ENCODE results near the gene FGFRL1. TPM values are rescaled to one million over a fixed set of nuclear protein-coding genes. Genes with fewer than 3 reads are reported as not detected.

The FGFRL1 gene
- total and polyA plus RNA-seq, 4 donors = 13.4 to 31.1 (median 15.2) TPM

GRCh38 chr4:1074077-1074476 is 62.7 kb downstream of the FGFRL1 start:
- H3K4me3 ChIP-seq = no peak overlapping the region
- H3K9me3 ChIP-seq (ENCODE audit: control insufficient read depth in 4 of 4, insufficient read depth in 3 of 4, low read length in 3 of 4) = no peaks in the 10 kb centered on the region
- no peaks in the 10 kb centered on the region for H3K36me3 ChIP-seq (ENCODE audit: control insufficient read depth in 4 of 4, insufficient read depth in 4 of 4, low read length in 4 of 4)
- 86 to 90% methylated on average over 9 of the region's 9 CpGs for WGBS, 2 donors
- no peak overlapping the region for H3K9ac ChIP-seq (ENCODE audit: insufficient read depth in 1 of 2, low read length in 2 of 2)
- H3K27ac ChIP-seq (ENCODE audit: low read depth in 1 of 2, low read length in 1 of 2) = no peak overlapping the region
- DNase-seq (no peak), ATAC-seq (ENCODE audit: insufficient read depth, low FRiP score) (no peak)
- H3K4me1 ChIP-seq (ENCODE audit: control insufficient read depth in 5 of 5, insufficient read depth in 5 of 5, low read length in 5 of 5) = peaks cover 0 to 2% (median 0%) of the 10 kb centered on the region in 5 donors
- H3K27me3 ChIP-seq (ENCODE audit: control insufficient read depth in 3 of 3, insufficient read depth in 3 of 3, low read length in 2 of 3) = peaks cover 0 to 3% (median 0%) of the 10 kb centered on the region in 3 donors
- no peak for TF ChIP-seq CTCF (IDR thresholded peaks at IDR 0.05; ENCODE audit: control extremely low read depth, extremely low read depth)

- peak in 1 of 3 donors; percentile 4 for DNase-seq
- H3K4me3 ChIP-seq = no peak overlapping the region
- TF ChIP-seq CTCF (IDR thresholded peaks at IDR 0.05; ENCODE audit: control extremely low read depth, extremely low read depth) = no peak
- H3K36me3 ChIP-seq (ENCODE audit: control insufficient read depth in 4 of 4, insufficient read depth in 4 of 4, low read length in 4 of 4) = no peaks in the 10 kb centered on the region
- H3K4me1 ChIP-seq (ENCODE audit: control insufficient read depth in 5 of 5, insufficient read depth in 5 of 5, low read length in 5 of 5) = peaks cover 0 to 2% (median 0%) of the 10 kb centered on the region in 5 donors
- no peaks in the 10 kb centered on the region for H3K9me3 ChIP-seq (ENCODE audit: control insufficient read depth in 4 of 4, insufficient read depth in 3 of 4, low read length in 3 of 4)
- no peak for ATAC-seq (ENCODE audit: insufficient read depth, low FRiP score)
- WGBS, 2 donors = 77 to 87% methylated on average over 7 of the region's 7 CpGs
- H3K27ac ChIP-seq (ENCODE audit: low read depth in 1 of 2, low read length in 1 of 2) = no peak overlapping the region
- peaks cover 0 to 3% (median 0%) of the 10 kb centered on the region in 3 donors for H3K27me3 ChIP-seq (ENCODE audit: control insufficient read depth in 3 of 3, insufficient read depth in 3 of 3, low read length in 2 of 3)
- no peak overlapping the region for H3K9ac ChIP-seq (ENCODE audit: insufficient read depth in 1 of 2, low read length in 2 of 2)
Measured at GRCh38 chr4:1075225-1075624, 63.8 kb downstream of the FGFRL1 start.

GRCh38 chr4:1075809-1076699 is 64.6 kb downstream of the FGFRL1 start:
- ATAC-seq (ENCODE audit: insufficient read depth, low FRiP score) = no peak
- 75 to 79% methylated on average over 11 of the region's 11 CpGs for WGBS, 2 donors
- H3K9me3 ChIP-seq (ENCODE audit: control insufficient read depth in 4 of 4, insufficient read depth in 3 of 4, low read length in 3 of 4) = no peaks in the 10 kb centered on the region
- DNase-seq = no peak
- H3K4me1 ChIP-seq (ENCODE audit: control insufficient read depth in 5 of 5, insufficient read depth in 5 of 5, low read length in 5 of 5) = peaks cover 0 to 2% (median 0%) of the 10 kb centered on the region in 5 donors
- peaks cover 0 to 3% (median 3%) of the 10 kb centered on the region in 3 donors for H3K27me3 ChIP-seq (ENCODE audit: control insufficient read depth in 3 of 3, insufficient read depth in 3 of 3, low read length in 2 of 3)
- no peak overlapping the region for H3K9ac ChIP-seq (ENCODE audit: insufficient read depth in 1 of 2, low read length in 2 of 2)
- H3K36me3 ChIP-seq (ENCODE audit: control insufficient read depth in 4 of 4, insufficient read depth in 4 of 4, low read length in 4 of 4) = no peaks in the 10 kb centered on the region
- H3K27ac ChIP-seq (ENCODE audit: low read depth in 1 of 2, low read length in 1 of 2) = no peak overlapping the region
- H3K4me3 ChIP-seq = no peak overlapping the region
- TF ChIP-seq CTCF (IDR thresholded peaks at IDR 0.05; ENCODE audit: control extremely low read depth, extremely low read depth) = no peak

Other genes starting within 250 kb of the FGFRL1 start
- 1 to 10 TPM; 1.4 to 3.9 TPM for gene CPLX1, start 185.5 kb upstream of the FGFRL1 start, total RNA-seq
- 1 to 10 TPM; 1.1 to 2.9 TPM for gene CPLX1, start 185.5 kb upstream of the FGFRL1 start, polyA plus RNA-seq
- gene GAK, start 79.3 kb upstream of the FGFRL1 start, total RNA-seq = 100 to 1,000 TPM; 101 to 156 TPM
- gene GAK, start 79.3 kb upstream of the FGFRL1 start, polyA plus RNA-seq = 100 to 1,000 TPM; 119 to 178 TPM
- gene TMEM175, start 79.2 kb upstream of the FGFRL1 start, total RNA-seq = 10 to 100 TPM; 23.7 to 29.6 TPM
- 10 to 100 TPM; 25.3 to 43.7 TPM for gene TMEM175, start 79.2 kb upstream of the FGFRL1 start, polyA plus RNA-seq
- 10 to 100 TPM in 1 of 2 donors, 1 to 10 TPM in 1; 5.9 to 19.1 TPM for gene DGKQ, start 38.1 kb upstream of the FGFRL1 start, total RNA-seq
- gene DGKQ, start 38.1 kb upstream of the FGFRL1 start, polyA plus RNA-seq = 1 to 10 TPM; 7.0 to 9.8 TPM
- gene IDUA, start 24.6 kb upstream of the FGFRL1 start, total RNA-seq = 10 to 100 TPM in 1 of 2 donors, 1 to 10 TPM in 1; 7.5 to 66.5 TPM
- gene IDUA, start 24.6 kb upstream of the FGFRL1 start, polyA plus RNA-seq = 10 to 100 TPM; 14.9 to 28.4 TPM
- under 1 TPM; 0.20 to 0.71 TPM for gene SLC26A1, start 18.2 kb upstream of the FGFRL1 start, total RNA-seq
- under 1 TPM; 0.29 to 0.83 TPM for gene SLC26A1, start 18.2 kb upstream of the FGFRL1 start, polyA plus RNA-seq
- gene RNF212, start 101.9 kb downstream of the FGFRL1 start, total RNA-seq = 1 to 10 TPM; 4.5 to 8.8 TPM
- gene RNF212, start 101.9 kb downstream of the FGFRL1 start, polyA plus RNA-seq = 1 to 10 TPM; 3.5 to 6.2 TPM
- 100 to 1,000 TPM in 1 of 2 donors, 10 to 100 TPM in 1; 31.6 to 106 TPM for gene SPON2, start 161.0 kb downstream of the FGFRL1 start, total RNA-seq
- 100 to 1,000 TPM in 1 of 2 donors, 10 to 100 TPM in 1; 21.0 to 105 TPM for gene SPON2, start 161.0 kb downstream of the FGFRL1 start, polyA plus RNA-seq
- 100 to 1,000 TPM; 121 to 204 TPM for gene CTBP1, start 237.5 kb downstream of the FGFRL1 start, total RNA-seq
- gene CTBP1, start 237.5 kb downstream of the FGFRL1 start, polyA plus RNA-seq = 100 to 1,000 TPM; 126 to 150 TPM